Sigmoid colon (tissue), 7 donors: Measurements from ENCODE around the gene CCL28. TPM values are rescaled to one million over a fixed set of nuclear protein-coding genes. Genes with fewer than 3 reads are reported as not detected.

Experiments used
- DNase-seq: peaks from one replicate; pipeline ENCODE4 v3.0.0-alpha.2; 2019
- H3K27ac ChIP-seq, 4 donors: fragments of 200-600 bp; sonication (generic); one replicate each; pipeline ENCODE4 v1.5.1; 2016 to 2019; ENCODE audit warnings: mild to moderate bottlenecking in 1 of 4
- H3K27me3 ChIP-seq, 3 donors: fragments of 200-600 bp; sonication (generic); one replicate each; pipeline ENCODE4 v1.5.1; 2019; ENCODE audit warnings: mild to moderate bottlenecking in 1 of 3
- H3K36me3 ChIP-seq, 4 donors: fragments of 200-600 bp; sonication (generic); one replicate each; pipeline ENCODE4 v1.5.1; 2016 to 2019
- H3K4me1 ChIP-seq, 4 donors: fragments of 200-600 bp; sonication (generic); one replicate each; pipeline ENCODE4 v1.5.1; 2017 to 2019
- H3K4me3 ChIP-seq, 4 donors: fragments of 200-600 bp; sonication (generic); one replicate each; pipeline ENCODE4 v1.5.1; 2017 to 2019; ENCODE audit warnings: mild to moderate bottlenecking in 2 of 4, moderate library complexity in 1 of 4
- H3K9me3 ChIP-seq, 4 donors: fragments of 200-600 bp in 3 of 4; sonication (generic) in 3 of 4; one replicate each; pipeline versions ENCODE4 v1.5.1 to v1.6.1; 2013 to 2019
- EP300 ChIP-seq, 4 donors: sonication (generic); formaldehyde crosslinking; IDR thresholded peaks; one replicate each; pipeline ENCODE4 v1.6.1; 2017; ENCODE audit warnings: antibody characterized with exemption in 4 of 4
- POLR2A ChIP-seq, 2 donors: fragments of 450-650 bp; IDR thresholded peaks; one replicate each; pipeline ENCODE4 v1.6.1; 2016; ENCODE audit warnings: antibody characterized with exemption in 2 of 2, mild to moderate bottlenecking in 2 of 2, moderate library complexity in 2 of 2
- POLR2AphosphoS5 ChIP-seq, 4 donors: sonication (generic); formaldehyde crosslinking; IDR thresholded peaks; one replicate each; pipeline ENCODE4 v1.6.1; 2017; ENCODE audit warnings: antibody characterized with exemption in 4 of 4
- WGBS, 2 donors: extraction: QIAGEN DNeasy Blood & Tissue Kit; methylation state at CpG; one replicate each; pipeline ENCODE4 v1.1.7; 2013; 5-methylcytosine and 5-hydroxymethylcytosine counted together
- intact Hi-C: fragments of 100-400 bp; cut with DNase I; formaldehyde crosslinking; loops from one replicate; pipeline ENCODE4 v1.15.1; 2023
- polyA plus RNA-seq, 3 donors: library from polyadenylated mRNA; stranded (reverse); fragments of 200-250 nt; gene quantifications; one replicate each; pipeline ENCODE4 v1.2.3, GENCODE V29; 2013
- total RNA-seq, 4 donors: library from RNA; depleted of rRNA; stranded (reverse); fragments of >200 nt; gene quantifications; one replicate each; pipeline ENCODE4 v1.1.0, GENCODE V29; 2016
- TF ChIP-seq, protein P1 (sequence below), 4 experiments: fragments of 450-650 bp in 3 of 4; fragments of 200-600 bp in 1 of 4; IDR thresholded peaks; one replicate each; pipeline ENCODE4 v1.5.1; 2016 to 2019; ENCODE audit warnings: antibody characterized with exemption in 4 of 4, mild to moderate bottlenecking in 3 of 4, moderate library complexity in 2 of 4
- donor health status: healthy with polysubstance abuse.
- donor health status: Bipolar disorder and iron deficiency.
- donor health status: healthy.

CCL28 gene
- total and polyA plus RNA-seq, 7 donors, result 0.49 to 68.6 (median 1.7) TPM

DNA sequence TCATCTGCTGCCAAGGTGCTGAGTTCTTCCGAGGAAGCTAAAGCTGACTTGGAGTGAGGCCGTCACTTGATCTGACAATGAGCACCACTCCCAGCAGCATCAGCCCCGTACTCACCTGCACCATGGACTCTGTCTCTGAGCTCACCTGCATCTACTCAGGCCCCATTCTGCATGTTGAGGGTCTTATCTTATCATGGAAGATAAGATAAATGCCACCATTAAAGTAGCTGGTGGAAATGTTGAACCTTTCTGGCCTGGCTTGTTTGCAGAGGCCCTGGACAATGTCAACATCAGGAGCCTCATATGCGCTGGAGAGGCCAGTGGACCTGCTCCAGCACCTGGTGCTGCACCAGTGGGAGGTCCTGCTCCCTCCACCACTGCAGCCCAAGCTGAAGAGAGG lies 64.0 kb downstream of the CCL28 start:
- no peak overlapping the region for H3K27ac ChIP-seq
- DNase-seq, result no peak
- no peaks in the 10 kb centered on the region for H3K27me3 ChIP-seq
- TF ChIP-seq EP300 (IDR thresholded peaks at IDR 0.05) (no peak), POLR2A (IDR thresholded peaks at IDR 0.05) (no peak), POLR2AphosphoS5 (IDR thresholded peaks at IDR 0.05) (no peak)
- TF ChIP-seq, protein P1, sequence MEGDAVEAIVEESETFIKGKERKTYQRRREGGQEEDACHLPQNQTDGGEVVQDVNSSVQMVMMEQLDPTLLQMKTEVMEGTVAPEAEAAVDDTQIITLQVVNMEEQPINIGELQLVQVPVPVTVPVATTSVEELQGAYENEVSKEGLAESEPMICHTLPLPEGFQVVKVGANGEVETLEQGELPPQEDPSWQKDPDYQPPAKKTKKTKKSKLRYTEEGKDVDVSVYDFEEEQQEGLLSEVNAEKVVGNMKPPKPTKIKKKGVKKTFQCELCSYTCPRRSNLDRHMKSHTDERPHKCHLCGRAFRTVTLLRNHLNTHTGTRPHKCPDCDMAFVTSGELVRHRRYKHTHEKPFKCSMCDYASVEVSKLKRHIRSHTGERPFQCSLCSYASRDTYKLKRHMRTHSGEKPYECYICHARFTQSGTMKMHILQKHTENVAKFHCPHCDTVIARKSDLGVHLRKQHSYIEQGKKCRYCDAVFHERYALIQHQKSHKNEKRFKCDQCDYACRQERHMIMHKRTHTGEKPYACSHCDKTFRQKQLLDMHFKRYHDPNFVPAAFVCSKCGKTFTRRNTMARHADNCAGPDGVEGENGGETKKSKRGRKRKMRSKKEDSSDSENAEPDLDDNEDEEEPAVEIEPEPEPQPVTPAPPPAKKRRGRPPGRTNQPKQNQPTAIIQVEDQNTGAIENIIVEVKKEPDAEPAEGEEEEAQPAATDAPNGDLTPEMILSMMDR (IDR thresholded peaks at IDR 0.05), result no peak
- intact Hi-C loops, result no loop called here
- 69 to 77% methylated on average over 4 of the region's 4 CpGs for WGBS, 2 donors
- H3K4me3 ChIP-seq, result no peak overlapping the region
- no peaks in the 10 kb centered on the region for H3K9me3 ChIP-seq
- H3K36me3 ChIP-seq, result no peaks in the 10 kb centered on the region
- no peaks in the 10 kb centered on the region for H3K4me1 ChIP-seq

DNA sequence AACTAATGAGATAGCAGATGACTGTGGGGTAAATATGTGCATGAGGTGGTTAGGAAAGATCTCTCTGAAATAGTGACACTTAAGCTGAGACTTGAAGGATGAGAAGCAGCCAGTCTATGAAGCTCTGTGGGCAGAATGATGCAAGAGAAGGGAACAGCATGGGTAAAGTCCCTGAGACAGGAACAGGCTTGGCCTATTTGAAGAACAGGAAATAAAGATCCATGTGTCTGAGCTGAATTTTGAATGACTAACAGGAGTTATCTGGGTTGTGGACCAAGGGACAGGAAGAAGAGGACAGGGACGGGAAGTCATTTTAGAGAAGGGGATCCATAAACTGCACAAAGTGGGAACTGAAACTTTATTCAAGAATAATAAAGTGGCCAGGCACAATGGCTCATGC lies 73.3 kb downstream of the CCL28 start:
- no peak for DNase-seq
- no peaks in the 10 kb centered on the region for H3K4me1 ChIP-seq
- H3K36me3 ChIP-seq, result no peaks in the 10 kb centered on the region
- no peak overlapping the region for H3K4me3 ChIP-seq
- intact Hi-C loops, result no loop called here
- H3K27ac ChIP-seq, result no peak overlapping the region
- 73 to 77% methylated on average over 1 of the region's 1 CpG for WGBS, 2 donors
- no peaks in the 10 kb centered on the region for H3K27me3 ChIP-seq
- TF ChIP-seq, protein P1 (IDR thresholded peaks at IDR 0.05), result no peak
- no peak for TF ChIP-seq POLR2A (IDR thresholded peaks at IDR 0.05)
- TF ChIP-seq EP300 (IDR thresholded peaks at IDR 0.05), result no peak
- TF ChIP-seq POLR2AphosphoS5 (IDR thresholded peaks at IDR 0.05), result no peak
- peaks cover 0 to 6% (median 4%) of the 10 kb centered on the region in 4 donors for H3K9me3 ChIP-seq

DNA sequence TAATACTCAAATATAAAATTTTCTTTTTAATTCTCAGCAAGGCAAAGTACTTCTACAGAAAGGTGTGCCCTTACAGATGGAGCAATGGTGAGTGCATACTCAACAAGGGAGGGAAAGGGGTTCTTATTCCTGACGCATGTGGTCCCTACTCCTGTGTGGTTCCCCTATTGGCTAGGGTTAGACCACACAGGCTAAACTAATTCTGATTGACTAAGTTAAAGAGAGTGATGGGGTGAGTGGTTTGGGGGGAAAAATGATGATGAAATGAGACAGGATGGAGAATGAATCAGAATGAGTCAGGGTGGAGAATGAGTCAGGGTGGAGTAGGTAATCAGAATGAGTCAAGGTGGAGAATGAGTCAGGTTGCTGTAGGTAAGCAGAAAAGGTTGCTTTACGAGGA lies 76.0 kb downstream of the CCL28 start:
- Histone ChIP-seq H3K36me3 (no peaks in the 10 kb centered on the region), H3K4me3 (no peak overlapping the region), H3K9me3 (peaks cover 0 to 6% (median 3%) of the 10 kb centered on the region in 4 donors), H3K4me1 (no peaks in the 10 kb centered on the region), H3K27me3 (no peaks in the 10 kb centered on the region), H3K27ac (no peak overlapping the region)
- 76 to 85% methylated on average over 2 of the region's 2 CpGs for WGBS, 2 donors
- no peak for DNase-seq
- intact Hi-C loops, result no loop called here
- TF ChIP-seq POLR2A (IDR thresholded peaks at IDR 0.05) (no peak), EP300 (IDR thresholded peaks at IDR 0.05) (no peak), POLR2AphosphoS5 (IDR thresholded peaks at IDR 0.05) (no peak)
- TF ChIP-seq, protein P1 (IDR thresholded peaks at IDR 0.05), result no peak

DNA sequence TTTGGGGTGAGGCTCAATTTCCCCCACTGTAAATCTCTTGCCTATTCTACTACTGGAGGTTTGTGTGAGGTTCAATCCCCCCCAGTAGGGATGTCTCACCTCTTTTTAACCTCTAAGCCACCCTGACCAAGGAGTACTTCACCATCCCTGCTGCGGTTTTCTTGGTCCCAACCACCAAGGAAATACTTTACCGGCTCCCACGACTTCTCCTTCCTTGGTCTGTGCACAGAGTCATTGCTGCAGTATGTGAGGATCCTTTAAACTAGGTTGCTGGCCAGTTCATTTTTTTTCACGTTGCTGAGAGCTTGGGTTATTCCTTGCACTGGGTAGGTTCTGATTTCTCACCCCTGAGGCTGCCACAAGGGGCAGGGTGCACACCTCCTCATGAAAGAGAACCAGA lies 76.5 kb downstream of the CCL28 start:
- TF ChIP-seq POLR2A (IDR thresholded peaks at IDR 0.05) (no peak), POLR2AphosphoS5 (IDR thresholded peaks at IDR 0.05) (no peak), EP300 (IDR thresholded peaks at IDR 0.05) (no peak)
- TF ChIP-seq, protein P1 (IDR thresholded peaks at IDR 0.05), result no peak
- Histone ChIP-seq H3K27me3 (no peaks in the 10 kb centered on the region), H3K27ac (no peak overlapping the region), H3K36me3 (no peaks in the 10 kb centered on the region), H3K9me3 (peaks cover 0 to 5% (median 1%) of the 10 kb centered on the region in 4 donors), H3K4me1 (no peaks in the 10 kb centered on the region), H3K4me3 (no peak overlapping the region)
- intact Hi-C loops, result no loop called here
- 74 to 85% methylated on average over 4 of the region's 4 CpGs for WGBS, 2 donors
- DNase-seq, result no peak

DNA sequence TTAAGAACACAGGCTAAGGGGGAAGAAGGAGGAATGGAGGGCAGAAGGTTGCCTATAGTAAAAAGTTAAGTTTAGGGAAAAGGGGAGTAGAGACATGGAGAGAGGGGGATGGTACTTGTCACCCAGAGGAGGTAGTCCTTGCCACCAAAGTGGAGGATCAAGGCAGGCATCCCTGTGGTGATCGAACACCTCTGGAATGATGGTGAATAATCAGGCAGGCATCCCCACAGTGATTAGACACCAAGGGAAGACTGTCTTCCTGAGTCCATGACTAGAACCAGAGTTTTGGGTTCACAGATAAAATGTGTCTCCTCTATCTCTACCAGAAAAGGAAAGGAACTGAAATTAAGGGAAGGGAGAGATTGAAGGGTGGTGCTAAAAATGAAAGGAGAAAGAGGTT lies 79.8 kb downstream of the CCL28 start:
- no peaks in the 10 kb centered on the region for H3K4me1 ChIP-seq
- H3K36me3 ChIP-seq, result no peaks in the 10 kb centered on the region
- H3K4me3 ChIP-seq, result no peak overlapping the region
- no peak for DNase-seq
- no peak for TF ChIP-seq EP300 (IDR thresholded peaks at IDR 0.05)
- no peak for TF ChIP-seq POLR2AphosphoS5 (IDR thresholded peaks at IDR 0.05)
- TF ChIP-seq, protein P1 (IDR thresholded peaks at IDR 0.05), result no peak
- no peak for TF ChIP-seq POLR2A (IDR thresholded peaks at IDR 0.05)
- WGBS, 2 donors, result 91 to 93% methylated on average over 1 of the region's 1 CpG
- no peak overlapping the region for H3K27ac ChIP-seq
- intact Hi-C loops, result no loop called here
- peaks cover 0 to 5% (median 0%) of the 10 kb centered on the region in 4 donors for H3K9me3 ChIP-seq
- no peaks in the 10 kb centered on the region for H3K27me3 ChIP-seq
